AG09309 (cell line): Measurements from ENCODE around the gene APOBEC2.

Source experiments
- DNase-seq: peaks from one replicate; pipeline ENCODE4 v3.0.0-alpha.2; 2010; ENCODE audit warnings: low read depth
- H3K4me3 ChIP-seq: 2 replicates; pipeline ENCODE4 v1.5.1; 2011; ENCODE audit warnings: mild to moderate bottlenecking, low read depth, low read length, moderate library complexity; ENCODE audit not compliant: control insufficient read depth
- TF ChIP-seq, protein P1 (sequence below): IDR thresholded peaks from 2 replicates; pipeline ENCODE4 v1.5.1; 2011; ENCODE audit warnings: mild to moderate bottlenecking, low read depth, low read length, inconsistent platforms; ENCODE audit not compliant: insufficient read depth, control insufficient read depth; ENCODE audit errors: missing control alignments

The APOBEC2 gene

DNA sequence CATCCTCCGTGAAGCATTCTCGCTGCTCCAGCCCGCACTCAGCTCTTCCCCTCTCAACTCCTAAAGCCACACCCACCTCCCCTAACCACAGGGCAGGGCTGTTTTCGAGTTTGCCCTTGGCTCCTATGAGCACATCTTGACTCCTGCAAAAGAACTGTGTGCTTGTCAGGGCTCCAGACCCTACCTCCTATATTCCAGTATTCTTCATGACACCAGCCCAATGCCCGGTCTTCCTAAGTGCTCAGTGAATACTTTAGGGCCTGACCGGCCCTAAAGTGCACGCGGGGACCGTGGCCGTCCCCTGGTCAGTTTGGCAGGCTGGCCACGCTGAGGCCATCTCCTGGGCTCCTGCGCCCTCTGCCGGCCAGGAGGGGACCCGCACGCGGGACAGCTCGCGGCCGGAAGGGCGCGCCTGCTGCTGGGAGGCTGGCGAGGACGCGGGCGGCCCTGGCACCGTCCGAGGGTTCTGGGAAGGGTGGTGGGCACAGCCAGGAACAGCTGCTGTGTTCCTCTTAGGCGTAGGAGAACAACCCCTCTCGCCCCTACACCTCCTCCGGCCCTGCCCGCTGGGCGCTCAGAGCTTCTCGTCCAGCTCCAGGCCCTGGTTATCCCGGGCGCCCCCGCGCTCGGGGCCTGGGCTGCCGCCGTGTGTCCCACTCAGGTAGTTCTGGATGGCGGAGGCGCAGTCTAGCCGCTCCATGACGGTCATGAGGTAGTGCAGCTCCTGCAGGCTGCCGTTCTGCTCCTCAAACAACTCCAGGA lies 25.0 kb upstream of the APOBEC2 start:
- peak overlapping the region; percentile 15 for H3K4me3 ChIP-seq

DNA sequence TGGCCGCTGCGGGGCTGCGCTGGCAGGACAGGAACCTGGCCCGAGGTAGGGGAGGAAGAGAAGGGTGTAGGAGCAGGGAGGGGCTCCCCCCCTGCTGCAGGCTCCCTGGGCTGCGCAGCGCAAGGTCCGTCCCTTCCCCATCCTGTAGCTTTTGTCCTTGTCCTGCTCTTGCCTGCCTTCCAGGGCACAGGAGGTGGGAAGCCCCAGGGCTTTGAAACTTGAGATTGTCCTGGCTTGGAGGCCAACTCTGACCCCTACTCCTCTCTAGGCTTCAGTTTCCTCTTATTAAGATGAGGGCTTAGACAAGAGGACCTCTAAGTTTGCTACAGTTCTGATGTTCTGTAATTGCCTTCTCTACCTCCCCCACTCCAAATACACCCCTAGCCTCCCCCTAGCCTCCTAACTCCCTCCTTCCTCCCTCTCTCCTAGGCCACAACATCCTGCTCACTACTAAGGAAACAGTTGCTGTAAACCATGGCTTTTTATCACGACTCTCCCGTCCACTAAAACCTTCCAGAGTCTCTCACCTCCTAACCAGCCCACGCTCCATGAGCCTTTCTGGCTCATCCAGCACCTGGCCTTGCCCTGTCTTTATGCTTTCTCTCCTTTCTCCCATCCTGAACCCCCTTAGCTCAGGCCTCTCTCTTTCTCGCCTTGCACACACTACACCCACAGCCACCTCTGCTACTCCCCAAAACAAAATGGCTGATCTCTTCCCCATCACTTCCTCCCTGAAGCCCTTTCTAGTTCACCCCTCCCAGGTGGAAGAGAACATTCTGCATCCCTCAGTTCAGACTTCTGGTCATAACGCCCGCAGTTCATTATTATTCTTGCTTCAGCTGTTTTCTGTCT lies 24.2 kb upstream of the APOBEC2 start:
- no peak for DNase-seq
- TF ChIP-seq, protein P1, sequence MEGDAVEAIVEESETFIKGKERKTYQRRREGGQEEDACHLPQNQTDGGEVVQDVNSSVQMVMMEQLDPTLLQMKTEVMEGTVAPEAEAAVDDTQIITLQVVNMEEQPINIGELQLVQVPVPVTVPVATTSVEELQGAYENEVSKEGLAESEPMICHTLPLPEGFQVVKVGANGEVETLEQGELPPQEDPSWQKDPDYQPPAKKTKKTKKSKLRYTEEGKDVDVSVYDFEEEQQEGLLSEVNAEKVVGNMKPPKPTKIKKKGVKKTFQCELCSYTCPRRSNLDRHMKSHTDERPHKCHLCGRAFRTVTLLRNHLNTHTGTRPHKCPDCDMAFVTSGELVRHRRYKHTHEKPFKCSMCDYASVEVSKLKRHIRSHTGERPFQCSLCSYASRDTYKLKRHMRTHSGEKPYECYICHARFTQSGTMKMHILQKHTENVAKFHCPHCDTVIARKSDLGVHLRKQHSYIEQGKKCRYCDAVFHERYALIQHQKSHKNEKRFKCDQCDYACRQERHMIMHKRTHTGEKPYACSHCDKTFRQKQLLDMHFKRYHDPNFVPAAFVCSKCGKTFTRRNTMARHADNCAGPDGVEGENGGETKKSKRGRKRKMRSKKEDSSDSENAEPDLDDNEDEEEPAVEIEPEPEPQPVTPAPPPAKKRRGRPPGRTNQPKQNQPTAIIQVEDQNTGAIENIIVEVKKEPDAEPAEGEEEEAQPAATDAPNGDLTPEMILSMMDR, result no peak
- peak overlapping the region; percentile 15 for H3K4me3 ChIP-seq

More for the DNA sequence above, 25.0 kb upstream of the APOBEC2 start:
- TF ChIP-seq, protein P1, result peak; percentile 88
- DNase-seq, result no peak

DNA sequence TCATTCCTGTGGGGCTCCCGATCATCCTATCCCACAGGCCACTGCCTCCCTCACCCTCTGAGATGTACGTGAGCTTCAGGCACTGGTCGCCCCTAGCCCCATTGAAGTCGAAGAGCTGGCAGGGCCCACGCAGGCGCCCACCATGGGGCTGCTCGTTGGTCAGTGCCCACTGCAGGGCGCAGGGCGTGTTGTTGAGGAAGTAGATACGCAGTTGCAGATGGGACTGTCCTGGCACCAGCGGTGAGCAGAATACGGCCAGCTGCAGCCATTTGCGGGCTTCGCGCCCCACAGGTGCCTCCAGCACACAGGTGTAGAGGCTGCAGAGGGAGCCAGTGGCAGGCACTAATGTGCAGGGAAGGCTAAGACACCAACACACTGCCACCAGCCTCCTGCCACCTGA lies 20.2 kb upstream of the APOBEC2 start:
- TF ChIP-seq, protein P1, result no peak
- no peak for DNase-seq
- no peak overlapping the region for H3K4me3 ChIP-seq

DNA sequence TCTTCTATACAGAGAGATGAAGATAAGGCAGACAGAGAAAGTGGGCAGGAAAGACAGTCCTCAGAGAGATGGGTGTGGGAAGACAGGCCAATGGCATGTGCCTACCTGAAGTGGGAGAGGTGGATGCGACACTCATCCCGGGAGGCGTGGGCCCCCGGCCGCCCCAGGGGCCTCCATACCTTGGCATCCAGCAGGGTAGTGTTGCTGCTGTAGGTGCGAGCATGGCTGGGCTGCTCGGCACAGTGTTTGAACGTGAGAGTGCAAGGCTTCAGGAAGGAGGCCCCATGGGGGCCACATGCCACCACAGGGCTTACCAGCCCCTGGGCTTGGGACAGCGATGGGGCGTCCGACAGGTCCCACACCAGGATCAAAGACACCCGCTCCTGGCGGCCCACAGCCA lies 19.2 kb upstream of the APOBEC2 start:
- TF ChIP-seq, protein P1, result no peak

DNA sequence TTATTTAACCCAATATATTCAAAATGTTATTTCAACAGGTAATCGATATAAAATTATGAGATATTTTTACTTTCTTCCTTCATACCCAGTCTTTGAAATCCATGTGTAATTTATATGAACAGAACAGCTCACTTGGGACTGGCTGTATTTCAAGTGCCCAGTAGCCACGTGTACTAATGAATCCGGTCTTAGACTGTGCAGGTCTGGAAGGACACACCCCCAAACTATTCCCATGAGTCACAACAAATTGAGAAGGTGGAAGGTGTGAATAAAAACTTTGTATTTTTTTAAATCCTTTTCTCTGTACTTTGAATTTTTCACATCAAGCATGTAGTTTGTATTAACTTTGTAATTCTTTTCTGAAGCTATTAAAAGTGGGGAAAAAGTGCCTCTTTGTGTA lies 16.8 kb upstream of the APOBEC2 start:
- DNase-seq, result no peak
- TF ChIP-seq, protein P1, result no peak
- no peak overlapping the region for H3K4me3 ChIP-seq

More for the DNA sequence above, 19.2 kb upstream of the APOBEC2 start:
- no peak for DNase-seq
- H3K4me3 ChIP-seq, result no peak overlapping the region

DNA sequence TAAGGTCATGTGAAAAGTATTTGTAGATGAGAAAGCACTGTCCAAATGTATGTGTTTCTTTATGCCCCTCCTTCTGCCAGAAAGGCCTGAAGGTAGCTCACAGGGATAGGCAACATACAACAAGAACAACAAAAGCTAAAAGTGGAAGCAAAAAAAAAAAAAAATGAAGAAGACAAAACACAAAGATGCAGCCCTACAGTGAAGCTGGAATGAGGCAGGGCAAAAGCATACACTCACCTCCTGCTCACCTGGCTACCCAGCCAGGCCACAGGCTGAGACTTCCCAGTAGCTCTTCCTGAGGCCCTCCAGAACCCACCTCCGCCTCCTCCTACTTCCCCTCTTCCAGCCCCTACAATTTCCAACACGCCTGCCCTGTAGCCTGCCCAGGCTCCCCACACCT lies 16.4 kb upstream of the APOBEC2 start:
- no peak for DNase-seq
- no peak overlapping the region for H3K4me3 ChIP-seq
- TF ChIP-seq, protein P1, result no peak
